ENCODE results near the gene EIF4G3. TPM values are rescaled to one million over a fixed set of nuclear protein-coding genes. Genes with fewer than 3 reads are reported as not detected.

EIF4G3 gene
- total and polyA plus RNA-seq, 2 donors (not counting 3 experiments of a cell fraction or from before 2014, with no cell fraction given), result 40.7 to 78.5 TPM

- H3K9ac ChIP-seq (replicated peaks; ENCODE audit: extremely low read depth, insufficient read depth, low read length), result no peak overlapping the region
- dilution Hi-C loops (cut with MboI; ENCODE audit: extremely low pct_ligation_motif_present, low sequenced_read_pairs), result no loop called here
- H3K36me3 ChIP-seq (ENCODE audit: control insufficient read depth in 2 of 2, extremely low read depth in 1 of 2, insufficient read depth in 2 of 2, low read length in 2 of 2), result peaks cover 0 to 7% of the 10 kb centered on the region in 2 experiments
- H3K4me1 ChIP-seq (ENCODE audit: control insufficient read depth, extremely low read depth, insufficient read depth, low read length), result no peaks in the 10 kb centered on the region
- no peak for DNase-seq (ENCODE audit: low read depth, low spot score)
- no peaks in the 10 kb centered on the region for H4K20me1 ChIP-seq (replicated peaks; ENCODE audit: control insufficient read depth, extremely low read depth, insufficient read depth, low read length)
- ChIA-PET CTCF (interaction anchor here (0.7 kb wide), 1 partner anchor 371 kb away, joined by 3 read pairs; no protein-coding TSS in a partner anchor), POLR2A (no interaction called here)
- H3K9me1 ChIP-seq (replicated peaks; ENCODE audit: control insufficient read depth, extremely low read depth, insufficient read depth, low read length), result no peaks in the 10 kb centered on the region
- no peak overlapping the region for H3K27ac ChIP-seq (ENCODE audit: insufficient read depth, low read depth, low read length)
- no peaks in the 10 kb centered on the region for H3K9me3 ChIP-seq (replicated peaks; ENCODE audit: control insufficient read depth, insufficient read depth, low read length)
- H3K4me3 ChIP-seq (replicated peaks in 1 of 3; ENCODE audit: insufficient read depth in 1 of 3, low read depth in 1 of 3, low read length in 3 of 3), result no peak overlapping the region
- no peaks in the 10 kb centered on the region for H3K27me3 ChIP-seq (ENCODE audit: control insufficient read depth in 2 of 2, insufficient read depth in 2 of 2, low read length in 2 of 2)
- FAIRE-seq, result no peak
- H2AFZ ChIP-seq (ENCODE audit: low read depth, low read length), result no peak overlapping the region
- no peaks in the 10 kb centered on the region for H3K79me2 ChIP-seq (ENCODE audit: control insufficient read depth, insufficient read depth, low read length)
- TF ChIP-seq, protein P1, sequence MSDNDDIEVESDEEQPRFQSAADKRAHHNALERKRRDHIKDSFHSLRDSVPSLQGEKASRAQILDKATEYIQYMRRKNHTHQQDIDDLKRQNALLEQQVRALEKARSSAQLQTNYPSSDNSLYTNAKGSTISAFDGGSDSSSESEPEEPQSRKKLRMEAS (IDR thresholded peaks at IDR 0.05; ENCODE audit: insufficient read depth, insufficient read length), result no peak
- TF ChIP-seq MYC (IDR thresholded peaks at IDR 0.05; ENCODE audit: low read depth, low read length), result no peak
- TF ChIP-seq POLR2AphosphoS5 (IDR thresholded peaks at IDR 0.05; ENCODE audit: insufficient read depth, low read depth, low read length), result no peak
- no peak for TF ChIP-seq GATA2 (IDR thresholded peaks at IDR 0.05; ENCODE audit: insufficient read depth, insufficient read length, low read depth, low read length)
- no peak for TF ChIP-seq EZH2 (IDR thresholded peaks at IDR 0.05; ENCODE audit: borderline replicate concordance, low read depth, low read length, severe bottlenecking)
- TF ChIP-seq FOS (IDR thresholded peaks at IDR 0.05; ENCODE audit: borderline replicate concordance, insufficient read depth, low read length), result no peak
- no peak for TF ChIP-seq CTCF (IDR thresholded peaks at IDR 0.05; ENCODE audit: extremely low read depth in 1 of 2, insufficient read depth in 1 of 2, low read depth in 1 of 2, low read length in 2 of 2)
- no peak for TF ChIP-seq JUN (IDR thresholded peaks at IDR 0.05; ENCODE audit: borderline replicate concordance, insufficient read depth, insufficient read length, low read depth)
- TF ChIP-seq POLR2A (IDR thresholded peaks at IDR 0.05; ENCODE audit: low read depth, low read length), result no peak
- no peak overlapping the region for H3K4me2 ChIP-seq (ENCODE audit: insufficient read depth, low read length)
- BruUV-seq (replicated peaks), result no TSS peak
- intact Hi-C loops (cut with micrococcal nuclease), result no loop called here
These were observed 352.9 kb downstream of the EIF4G3 start for GRCh38 chr1:20823845-20824244.

Data from endothelial cell of umbilical vein (primary cell).